GF-D8 (cell line): ENCODE measurements around the gene OXSM.
A peak's percentile ranks its signal among the peaks of the same experiment; 100 is the strongest.

Source experiments
- DNase-seq: peaks from one replicate; lab custom pipeline; 2025; lab: John Stamatoyannopoulos, UW

Gene OXSM

GRCh38 chr3:25804676-25805075, 14.8 kb downstream of the OXSM start:
- no peak for DNase-seq

- no peak for DNase-seq
Measured at GRCh38 chr3:25812644-25813043, 22.8 kb downstream of the OXSM start.

- no peak for DNase-seq
Measured at GRCh38 chr3:25817107-25817506, 27.2 kb downstream of the OXSM start.

GRCh38 chr3:25817638-25818037, 27.7 kb downstream of the OXSM start:
- no peak for DNase-seq

- DNase-seq = no peak
Measured at GRCh38 chr3:25818335-25818734, 28.4 kb downstream of the OXSM start.

- DNase-seq = no peak
Measured at GRCh38 chr3:25820366-25820765, 30.5 kb downstream of the OXSM start.

GRCh38 chr3:25820816-25821486, 31.1 kb downstream of the OXSM start:
- DNase-seq = no peak

- DNase-seq = no peak
Measured at GRCh38 chr3:25821746-25822573, 32.1 kb downstream of the OXSM start.

GRCh38 chr3:25823314-25823713, 33.4 kb downstream of the OXSM start:
- DNase-seq = no peak

- DNase-seq = peak; percentile 67
Measured at GRCh38 chr3:25826510-25826909, 36.6 kb downstream of the OXSM start.

- no peak for DNase-seq
Measured at GRCh38 chr3:25830373-25831280, 40.7 kb downstream of the OXSM start.

GRCh38 chr3:25831578-25831977, 41.7 kb downstream of the OXSM start:
- peak; percentile 44 for DNase-seq

- DNase-seq = no peak
Measured at GRCh38 chr3:25834346-25834745, 44.5 kb downstream of the OXSM start.

GRCh38 chr3:25836579-25836978, 46.7 kb downstream of the OXSM start:
- no peak for DNase-seq

- no peak for DNase-seq
Measured at GRCh38 chr3:25837038-25837437, 47.1 kb downstream of the OXSM start.

- DNase-seq = no peak
Measured at GRCh38 chr3:25840099-25840498, 50.2 kb downstream of the OXSM start.

GRCh38 chr3:25843332-25843731, 53.4 kb downstream of the OXSM start:
- DNase-seq = no peak
